Naive thymus-derived CD8-positive, alpha-beta T cell (primary cell): ENCODE measurements around the gene OR4N2. TPM values are rescaled to one million over a fixed set of nuclear protein-coding genes. Genes with fewer than 3 reads are reported as not detected.
"Not testable (repeated sequence)": the region's sequence is repeated elsewhere in the genome, so short reads cannot be mapped to it uniquely, and the experiment has no call there.

Experiments
- ATAC-seq, 2 donors: fragments of 150-1000 bp; cut with Tn5 transposase in 1 of 2; sonication (Bioruptor Pico), chemical (Tn5 transposase) in 1 of 2; 1 replicate in 1 of 2; 2 replicates in 1 of 2; pipeline ENCODE4 v1.10.0; 2021; ENCODE audit warnings: mild to moderate bottlenecking in 2 of 2, moderate library complexity in 2 of 2
- POLR2A ChIA-PET: fragments of 350-600 bp; sonication (Branson Sonifier 250); formaldehyde crosslinking; loops from one replicate; lab custom pipeline; 2021; ENCODE audit warnings: antibody characterized with exemption; lab: Charles Lee
- DNase-seq, 10 donors: peaks; one replicate each; pipeline versions ENCODE4 v3.0.0 to v3.0.0-alpha.2; 2020 to 2022
- H3K27ac Mint-ChIP-seq, 10 donors: one replicate each; pipeline ENCODE4 v1.8.0; 2020 to 2022; ENCODE audit warnings: mild to moderate bottlenecking in 10 of 10, mixed read lengths in 10 of 10, moderate library complexity in 4 of 10, inconsistent platforms in 1 of 10
- H3K27me3 Mint-ChIP-seq, 5 donors: one replicate each; pipeline ENCODE4 v1.8.0; 2021 to 2022; ENCODE audit warnings: mixed read lengths in 5 of 5
- H3K36me3 Mint-ChIP-seq, 3 donors: one replicate each; pipeline ENCODE4 v1.8.0; 2020 to 2022; ENCODE audit warnings: mixed read lengths in 3 of 3, mild to moderate bottlenecking in 2 of 3, inconsistent platforms in 1 of 3
- H3K4me1 Mint-ChIP-seq, 4 donors: one replicate each; pipeline ENCODE4 v1.8.0; 2021 to 2022; ENCODE audit warnings: mixed read lengths in 4 of 4
- H3K4me3 Mint-ChIP-seq, 10 donors: one replicate each; pipeline ENCODE4 v1.8.0; 2020 to 2022; ENCODE audit warnings: mild to moderate bottlenecking in 10 of 10, mixed read lengths in 10 of 10, moderate library complexity in 6 of 10, inconsistent platforms in 1 of 10
- H3K9me3 Mint-ChIP-seq, 9 donors: one replicate each; pipeline ENCODE4 v1.8.0; 2020 to 2022; ENCODE audit warnings: mixed read lengths in 9 of 9, mild to moderate bottlenecking in 3 of 9, inconsistent platforms in 1 of 9, moderate library complexity in 1 of 9
- polyA plus RNA-seq, 3 donors: library from polyadenylated mRNA; unstranded; fragments of 300-500 nt; fragmentation: Illumina TruSeq; gene quantifications; one replicate each; pipeline ENCODE4 v1.2.3, GENCODE V29; 2021
- total RNA-seq, 8 experiments: library from RNA in 2 of 8; stranded (reverse) in 2 of 8; gene quantifications; one replicate each; pipeline ENCODE4 v1.2.3 and lab custom pipeline; 2021 to 2026

Gene OR4N2
- total and polyA plus RNA-seq, 5 experiments from 2014 or later = not detected

GRCh38 chr14:19866061-19866669 is 62.6 kb downstream of the OR4N2 start:
- H3K36me3 Mint-ChIP-seq, ATAC-seq, H3K27me3 Mint-ChIP-seq, H3K4me3 Mint-ChIP-seq, H3K27ac Mint-ChIP-seq, DNase-seq, POLR2A ChIA-PET, H3K4me1 Mint-ChIP-seq, H3K9me3 Mint-ChIP-seq: not testable (repeated sequence)

- ATAC-seq (no peak), DNase-seq (no peak)
- Mint-ChIP-seq H3K9me3 (no peaks in the 10 kb centered on the region), H3K4me1 (no peaks in the 10 kb centered on the region), H3K4me3 (no peak overlapping the region), H3K36me3 (no peaks in the 10 kb centered on the region), H3K27ac (no peak overlapping the region), H3K27me3 (peaks cover 0 to 1% (median 0%) of the 10 kb centered on the region in 5 donors)
- POLR2A ChIA-PET = no interaction called here
These were observed 69.6 kb downstream of the OR4N2 start for GRCh38 chr14:19873178-19873577.

DNA sequence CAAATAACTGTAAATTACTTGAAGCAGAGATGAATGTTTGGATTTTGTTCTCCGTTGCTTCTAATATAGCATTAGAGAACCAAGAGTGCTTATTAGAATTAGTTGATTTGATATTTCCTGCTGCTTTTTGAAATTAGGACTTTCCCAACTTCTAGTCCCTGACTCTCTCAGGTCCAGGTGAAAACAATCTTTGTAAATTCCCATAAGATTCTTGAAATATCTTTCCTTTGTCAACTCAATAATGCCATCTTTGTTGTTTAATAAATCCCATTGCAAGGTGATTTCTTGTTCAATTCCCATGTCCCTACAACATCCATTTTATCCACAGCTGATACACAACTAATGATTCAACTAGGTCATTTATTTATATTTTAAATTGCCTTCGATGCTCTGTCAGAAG is 71.3 kb downstream of the OR4N2 start, which contains the start of gene OR4K2:
Gene OR4K2, plus strand, starts transcription at position 301 of the 400 bp plus-strand sequence. CDS start 1,126 bp downstream, outside the sequence.
- Mint-ChIP-seq H3K9me3 (no peaks in the 10 kb centered on the region), H3K4me3 (no peak within 1 kb of the TSS), H3K27ac (no peak within 1 kb of the TSS), H3K27me3 (peaks cover 0 to 1% (median 0%) of the 10 kb centered on the region in 5 donors), H3K4me1 (no peaks in the 10 kb centered on the region), H3K36me3 (no peaks in the 10 kb centered on the region)
- POLR2A ChIA-PET = no interaction called here
- DNase-seq = no peak
- no peak for ATAC-seq

GRCh38 chr14:19878029-19878642 is 74.6 kb downstream of the OR4N2 start:
- Mint-ChIP-seq H3K9me3 (no peaks in the 10 kb centered on the region), H3K4me3 (no peak overlapping the region), H3K4me1 (no peaks in the 10 kb centered on the region), H3K36me3 (no peaks in the 10 kb centered on the region), H3K27ac (no peak overlapping the region), H3K27me3 (peaks cover 0 to 1% (median 0%) of the 10 kb centered on the region in 5 donors)
- POLR2A ChIA-PET = no interaction called here
- DNase-seq (peak in 2 of 10 donors; percentile 11 to 16), ATAC-seq (no peak)

Other genes with a start within 250 kb of the OR4N2 start
- not detected for gene OR11H2, start 89.9 kb upstream of the OR4N2 start, total RNA-seq
- not detected for gene OR11H2, start 89.9 kb upstream of the OR4N2 start, polyA plus RNA-seq
- not detected for gene OR4Q3, start 60.2 kb upstream of the OR4N2 start, total RNA-seq
- not detected for gene OR4Q3, start 60.2 kb upstream of the OR4N2 start, polyA plus RNA-seq
- gene OR4M1, start 30.3 kb upstream of the OR4N2 start, total RNA-seq = not detected
- gene OR4M1, start 30.3 kb upstream of the OR4N2 start, polyA plus RNA-seq = not detected
- gene OR4K2, start 71.4 kb downstream of the OR4N2 start, total RNA-seq = not detected
- gene OR4K2, start 71.4 kb downstream of the OR4N2 start, polyA plus RNA-seq = not detected
- gene OR4K5, start 116.8 kb downstream of the OR4N2 start, total RNA-seq = not detected
- gene OR4K5, start 116.8 kb downstream of the OR4N2 start, polyA plus RNA-seq = not detected
- not detected for gene OR4K1, start 127.1 kb downstream of the OR4N2 start, total RNA-seq
- gene OR4K1, start 127.1 kb downstream of the OR4N2 start, polyA plus RNA-seq = not detected
- gene OR4K15, start 171.8 kb downstream of the OR4N2 start, total RNA-seq = not detected
- not detected for gene OR4K15, start 171.8 kb downstream of the OR4N2 start, polyA plus RNA-seq
- gene OR4Q2, start 198.4 kb downstream of the OR4N2 start, total RNA-seq = not detected
- gene OR4Q2, start 198.4 kb downstream of the OR4N2 start, polyA plus RNA-seq = not detected
- gene OR4K14, start 215.5 kb downstream of the OR4N2 start, total RNA-seq = not detected
- gene OR4K14, start 215.5 kb downstream of the OR4N2 start, polyA plus RNA-seq = not detected
- not detected for gene OR4K13, start 232.3 kb downstream of the OR4N2 start, total RNA-seq
- not detected for gene OR4K13, start 232.3 kb downstream of the OR4N2 start, polyA plus RNA-seq